Measurements from ENCODE around the gene CDKAL1.
"Not testable (repeated sequence)": the region's sequence is repeated elsewhere in the genome, so short reads cannot be mapped to it uniquely, and the experiment has no call there.

CDKAL1 gene

GRCh38 chr6:21078497-21078896 lies 544.2 kb downstream of the CDKAL1 start:
- DNase-seq (ENCODE audit: low read depth) = no peak

- DNase-seq (ENCODE audit: low read depth) = no peak
These were observed 545.3 kb downstream of the CDKAL1 start for GRCh38 chr6:21079468-21080048.

DNA sequence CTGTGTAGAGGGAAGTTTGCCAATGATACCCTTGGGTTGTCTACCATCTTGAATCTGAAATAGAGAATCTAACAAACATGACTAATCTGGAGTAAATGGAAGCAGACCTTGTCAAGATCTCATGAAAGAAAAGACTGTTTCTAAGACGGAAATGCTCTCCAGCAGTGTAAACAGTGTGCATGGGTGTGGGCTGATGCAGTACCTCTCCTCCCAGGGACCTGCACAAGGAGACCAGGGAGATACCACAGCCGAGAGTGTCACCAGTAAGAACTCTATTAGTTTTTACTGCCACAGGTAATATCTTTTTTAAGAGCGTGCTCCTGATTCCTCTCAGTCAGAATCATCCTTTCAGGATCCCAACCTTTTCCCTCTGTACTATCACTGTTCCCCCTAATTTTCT lies 546.0 kb downstream of the CDKAL1 start:
- DNase-seq (ENCODE audit: low read depth) = no peak

- no peak for DNase-seq (ENCODE audit: low read depth)
These were observed 547.8 kb downstream of the CDKAL1 start for GRCh38 chr6:21082091-21082490.

DNA sequence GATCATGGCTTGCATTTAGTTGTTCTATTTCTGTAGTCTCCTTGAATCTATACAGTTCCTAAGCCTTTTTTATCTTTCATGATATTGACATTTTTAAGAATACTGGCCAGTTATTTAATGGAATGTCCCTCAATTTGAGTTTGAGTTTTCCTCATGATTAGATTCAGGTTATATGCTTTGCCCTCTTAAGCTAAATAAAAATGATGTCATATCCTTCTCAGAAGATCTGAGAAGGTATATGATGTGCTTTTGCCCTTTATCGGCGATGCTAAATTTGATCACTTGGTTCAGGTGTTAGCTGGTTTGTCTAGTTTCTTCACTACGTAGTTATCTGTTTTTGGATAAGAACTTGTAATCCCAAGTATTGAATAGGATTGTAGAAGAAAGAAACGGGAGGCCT lies 549.5 kb downstream of the CDKAL1 start:
- DNase-seq (ENCODE audit: low read depth) = no peak

GRCh38 chr6:21084656-21085055 lies 550.4 kb downstream of the CDKAL1 start:
- DNase-seq (ENCODE audit: low read depth) = no peak

- DNase-seq (ENCODE audit: low read depth) = no peak
These were observed 551.0 kb downstream of the CDKAL1 start for GRCh38 chr6:21085211-21085610.

DNA sequence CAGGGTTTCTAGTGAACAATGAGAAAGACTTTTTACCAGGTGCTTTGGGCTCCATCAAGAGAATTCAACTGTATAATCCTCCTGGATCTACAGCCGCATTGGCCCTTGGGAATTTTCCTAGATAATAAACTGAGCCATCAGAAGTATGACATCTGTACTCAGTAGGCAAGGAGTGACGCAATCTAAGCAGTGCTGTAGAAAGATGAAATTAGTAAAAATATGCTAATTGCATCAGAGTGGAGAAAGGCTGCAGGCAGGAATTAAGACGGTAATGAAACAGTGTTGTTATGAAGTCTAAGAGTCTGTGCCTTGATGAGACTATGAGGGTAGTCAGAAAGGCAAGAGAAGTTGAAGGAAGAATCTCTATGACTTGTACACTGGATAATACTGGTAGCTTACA lies 551.4 kb downstream of the CDKAL1 start:
- DNase-seq (ENCODE audit: low read depth) = no peak

- no peak for DNase-seq (ENCODE audit: low read depth)
These were observed 552.9 kb downstream of the CDKAL1 start for GRCh38 chr6:21087188-21087587.

DNA sequence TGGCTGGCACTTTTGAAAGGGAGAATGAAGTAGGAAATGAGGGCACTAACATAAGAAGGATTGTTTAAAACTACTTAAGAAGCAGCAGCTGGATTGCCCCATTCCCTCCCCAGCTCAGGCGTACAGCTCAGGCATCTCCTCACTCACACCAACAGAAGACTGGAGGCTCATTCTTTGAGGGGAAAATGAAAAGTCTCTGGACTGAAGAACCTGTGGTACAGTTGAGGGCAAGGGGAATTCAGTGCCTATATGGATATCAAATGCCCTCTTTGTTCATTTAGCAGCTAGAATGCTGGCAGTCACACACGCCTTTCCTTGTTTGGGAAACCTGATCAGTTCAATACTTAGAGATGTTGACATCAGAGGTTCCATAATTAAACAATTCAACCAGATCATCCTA lies 557.2 kb downstream of the CDKAL1 start:
- no peak for DNase-seq (ENCODE audit: low read depth)

- DNase-seq (ENCODE audit: low read depth) = not testable (repeated sequence)
These were observed 558.0 kb downstream of the CDKAL1 start for GRCh38 chr6:21092231-21092772.

DNA sequence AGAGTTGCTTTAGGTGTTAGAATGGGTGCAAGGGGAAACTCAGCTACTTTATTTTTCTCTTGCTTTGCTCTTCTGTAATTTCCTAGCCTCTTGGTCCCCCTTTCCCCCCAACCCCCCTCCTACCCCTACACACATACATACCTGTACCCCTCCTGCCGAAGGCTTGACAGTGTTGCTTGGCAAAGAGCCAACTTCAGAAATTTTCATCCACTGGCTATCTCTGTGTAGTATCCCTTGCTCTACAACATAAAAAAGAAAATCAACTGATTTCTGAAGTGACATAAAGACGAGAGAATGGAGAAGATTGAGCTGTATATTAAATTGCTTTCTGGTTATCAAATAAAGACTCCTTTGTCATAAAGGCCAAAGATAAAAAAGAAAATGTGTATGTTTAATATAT lies 561.2 kb downstream of the CDKAL1 start:
- no peak for DNase-seq (ENCODE audit: low read depth)

DNA sequence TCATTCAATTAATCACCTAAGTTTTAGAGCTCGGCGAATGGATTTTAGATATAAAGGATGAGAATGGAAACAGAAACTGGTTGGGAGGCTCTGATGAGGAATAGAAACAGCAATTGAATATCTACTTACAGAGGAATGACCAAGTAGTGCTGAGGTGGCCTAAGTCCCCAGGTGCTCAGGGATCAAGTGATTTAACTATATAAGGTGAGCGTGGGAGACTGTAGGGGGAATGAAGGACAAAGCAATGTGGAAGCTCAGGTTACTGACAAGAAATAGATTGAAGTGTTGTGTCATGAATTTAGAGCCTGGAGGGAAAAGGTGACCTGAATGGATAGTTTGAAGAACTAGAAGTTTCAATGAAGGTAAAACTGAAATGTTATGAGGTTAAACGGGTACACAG lies 563.9 kb downstream of the CDKAL1 start:
- no peak for DNase-seq (ENCODE audit: low read depth)

GRCh38 chr6:21098744-21099143 lies 564.5 kb downstream of the CDKAL1 start:
- no peak for DNase-seq (ENCODE audit: low read depth)

DNA sequence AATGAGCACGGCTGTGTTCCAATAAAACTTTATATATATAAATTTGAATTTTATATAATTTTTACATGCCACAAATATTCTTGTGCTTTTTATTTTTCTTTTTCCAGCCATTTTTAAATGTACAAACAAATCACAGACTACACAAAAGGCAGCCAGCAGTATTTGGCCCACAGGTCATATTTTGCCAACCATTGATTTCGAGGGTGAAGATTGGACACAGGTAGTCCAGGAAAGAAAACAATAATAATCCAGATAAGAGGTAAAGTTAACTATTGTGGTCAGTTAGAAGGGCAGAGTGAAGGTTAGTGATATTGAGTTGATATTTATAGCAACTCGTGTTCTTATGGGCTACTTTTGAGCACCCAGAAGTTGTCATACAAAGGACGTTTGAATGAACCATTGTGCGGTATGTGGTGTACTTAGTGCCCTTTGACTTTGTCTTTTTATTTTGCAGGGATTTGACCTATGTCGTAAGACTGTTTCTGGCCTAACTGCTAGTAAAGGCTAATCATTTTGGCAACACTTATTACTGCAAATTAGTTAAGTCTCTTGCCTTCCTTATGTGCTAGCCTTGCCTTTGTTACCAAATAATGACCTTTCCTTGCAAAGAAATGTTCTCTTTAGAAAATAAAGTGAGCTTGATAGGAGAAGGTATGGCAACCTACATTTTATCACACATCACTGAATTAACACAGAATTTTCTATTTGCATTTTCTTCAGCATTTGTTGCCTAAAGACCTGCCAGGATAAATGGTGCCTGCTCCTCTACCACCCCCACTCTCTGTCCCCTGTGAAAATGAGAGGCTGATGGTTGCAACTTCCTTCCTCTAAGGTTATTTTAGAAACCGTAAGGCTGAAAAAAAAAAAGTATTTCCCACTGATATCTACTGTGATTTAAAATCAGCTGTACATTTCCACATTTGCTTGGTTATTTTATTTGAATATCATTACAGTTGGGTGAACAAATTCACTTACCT lies 565.4 kb downstream of the CDKAL1 start:
- DNase-seq (ENCODE audit: low read depth) = no peak

- DNase-seq (ENCODE audit: low read depth) = no peak
These were observed 566.7 kb downstream of the CDKAL1 start for GRCh38 chr6:21100991-21101390.

DNA sequence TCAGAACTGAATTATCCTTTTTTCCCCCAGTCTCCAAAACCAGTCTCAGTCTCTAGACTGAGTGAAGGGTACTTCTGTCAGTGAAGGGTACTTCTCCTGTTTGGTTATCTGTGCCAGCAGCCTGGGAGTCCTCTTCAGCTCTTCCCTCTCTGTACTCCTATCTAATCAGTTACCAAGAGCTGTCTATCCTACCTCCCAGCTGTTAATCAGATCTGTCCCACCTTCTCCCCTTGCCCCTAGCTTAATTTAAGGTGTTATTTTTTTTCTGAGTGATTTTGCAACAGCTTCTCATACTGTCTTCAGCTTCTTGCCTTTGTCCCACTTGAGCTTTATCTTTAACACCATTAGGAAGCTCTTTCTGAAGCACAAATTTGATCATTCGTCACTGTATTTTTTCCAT lies 567.4 kb downstream of the CDKAL1 start:
- DNase-seq (ENCODE audit: low read depth) = no peak

- no peak for DNase-seq (ENCODE audit: low read depth)
These were observed 567.9 kb downstream of the CDKAL1 start for GRCh38 chr6:21102201-21102600.

- DNase-seq (ENCODE audit: low read depth) = no peak
These were observed 568.4 kb downstream of the CDKAL1 start for GRCh38 chr6:21102624-21103023.

DNA sequence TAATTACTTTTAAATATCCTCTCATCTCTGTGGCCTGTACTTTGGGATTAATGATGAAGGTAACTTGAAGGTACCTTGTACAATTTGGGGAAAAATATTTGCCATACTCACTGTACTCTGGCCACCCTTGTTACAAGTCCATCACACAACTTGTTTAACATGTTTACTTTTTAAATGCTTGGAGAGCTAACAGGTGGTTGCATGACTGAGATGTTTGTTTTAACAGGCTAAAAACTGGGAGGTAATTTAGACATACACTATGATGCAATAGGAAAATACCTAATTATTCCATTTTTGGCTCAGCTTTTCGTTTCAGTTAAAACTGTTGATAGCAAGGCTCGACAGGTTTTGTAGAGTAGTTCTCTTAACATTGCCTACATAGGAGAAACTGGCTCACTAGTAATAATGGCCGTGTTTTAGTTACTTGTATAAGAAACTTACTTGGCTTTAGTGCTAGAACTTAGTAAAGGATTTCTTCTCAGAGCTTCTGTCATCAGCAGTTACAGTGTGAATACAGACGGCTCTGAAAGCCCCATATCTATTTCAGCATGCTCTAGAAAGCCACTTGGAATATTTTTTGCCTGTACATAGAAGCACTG lies 569.5 kb downstream of the CDKAL1 start:
- DNase-seq (ENCODE audit: low read depth) = no peak

GRCh38 chr6:21104288-21104687 lies 570.0 kb downstream of the CDKAL1 start:
- DNase-seq (ENCODE audit: low read depth) = no peak

- DNase-seq (ENCODE audit: low read depth) = no peak
These were observed 573.5 kb downstream of the CDKAL1 start for GRCh38 chr6:21107796-21108195.

Data from stimulated activated CD8-positive, alpha-beta memory T cell treated with anti-CD3 and anti-CD28 coated beads, Interleukin-4, amount 100 ng/mL, for 24 hours (primary cell).